Lung (tissue), 12 donors: Measurements from ENCODE around the gene RDH14. TPM values are rescaled to one million over a fixed set of nuclear protein-coding genes. Genes with fewer than 3 reads are reported as not detected.

Experiments
- ATAC-seq: fragments of 200-7000 bp; cut with Tn5 transposase; one replicate; pipeline ENCODE4 v1.9.1; 2020; ENCODE audit warnings: moderate number of reproducible peaks; ENCODE audit not compliant: insufficient read depth, low FRiP score
- DNase-seq, 3 donors: peaks; one replicate each; pipeline ENCODE4 v3.0.0-alpha.2; 2013 to 2017
- H3K27ac ChIP-seq, 2 donors: one replicate each; pipeline ENCODE4 v1.5.1; 2013; ENCODE audit warnings: mild to moderate bottlenecking in 2 of 2, moderate library complexity in 2 of 2, control low read depth in 1 of 2, inconsistent platforms in 1 of 2, low read depth in 1 of 2, low read length in 1 of 2
- H3K27me3 ChIP-seq, 3 donors: one replicate each; pipeline ENCODE4 v1.5.1; 2013; ENCODE audit warnings: low read length in 2 of 3; ENCODE audit not compliant: control insufficient read depth in 3 of 3, insufficient read depth in 3 of 3
- H3K36me3 ChIP-seq, 4 donors: one replicate each; pipeline ENCODE4 v1.5.1; 2013; ENCODE audit warnings: low read length in 4 of 4, mild to moderate bottlenecking in 1 of 4, moderate library complexity in 1 of 4; ENCODE audit not compliant: control insufficient read depth in 4 of 4, insufficient read depth in 4 of 4
- H3K4me1 ChIP-seq, 5 donors: one replicate each; pipeline ENCODE4 v1.5.1; 2013; ENCODE audit warnings: low read length in 5 of 5, mild to moderate bottlenecking in 2 of 5, moderate library complexity in 1 of 5; ENCODE audit not compliant: control insufficient read depth in 5 of 5, insufficient read depth in 5 of 5
- H3K4me3 ChIP-seq: one replicate; pipeline ENCODE4 v1.5.1; 2013; ENCODE audit warnings: mild to moderate bottlenecking, control low read depth, moderate library complexity
- H3K9ac ChIP-seq, 2 donors: one replicate each; pipeline ENCODE4 v1.5.1; 2013; ENCODE audit warnings: low read length in 2 of 2, control low read depth in 1 of 2; ENCODE audit not compliant: insufficient read depth in 1 of 2
- H3K9me3 ChIP-seq, 4 donors: one replicate each; pipeline ENCODE4 v1.5.1; 2013; ENCODE audit warnings: low read length in 3 of 4, mild to moderate bottlenecking in 1 of 4, moderate library complexity in 1 of 4; ENCODE audit not compliant: control insufficient read depth in 4 of 4, insufficient read depth in 3 of 4
- WGBS, 2 donors: extraction: QIAGEN DNeasy Blood & Tissue Kit; methylation state at CpG; one replicate each; pipeline ENCODE4 v1.1.7; 2013; 5-methylcytosine and 5-hydroxymethylcytosine counted together
- polyA plus RNA-seq, 2 donors: library from polyadenylated mRNA; stranded (reverse); fragments of 200-250 nt; gene quantifications; one replicate each; pipeline ENCODE4 v1.2.1, GENCODE V29; 2013
- total RNA-seq, 2 donors: library from RNA; depleted of rRNA in 1 of 2; stranded (reverse); fragments of >200 nt in 1 of 2; gene quantifications; one replicate each; pipeline ENCODE4 v1.2.1, GENCODE V29; 2014 to 2021
- TF ChIP-seq, protein P1 (sequence below): IDR thresholded peaks from 2 replicates; pipeline ENCODE4 v1.5.1; 2012; ENCODE audit warnings: mild to moderate bottlenecking; ENCODE audit errors: control extremely low read depth, extremely low read depth
- donor health status: control.
- donor health status: control.
- donor health status: Bipolar disorder and iron deficiency.
- donor health status: healthy.
- donor health status: DM: yes; HTN: yes; CAD: no.

Gene RDH14
- total and polyA plus RNA-seq, 4 donors: 15.6 to 26.9 (median 19.4) TPM

DNA sequence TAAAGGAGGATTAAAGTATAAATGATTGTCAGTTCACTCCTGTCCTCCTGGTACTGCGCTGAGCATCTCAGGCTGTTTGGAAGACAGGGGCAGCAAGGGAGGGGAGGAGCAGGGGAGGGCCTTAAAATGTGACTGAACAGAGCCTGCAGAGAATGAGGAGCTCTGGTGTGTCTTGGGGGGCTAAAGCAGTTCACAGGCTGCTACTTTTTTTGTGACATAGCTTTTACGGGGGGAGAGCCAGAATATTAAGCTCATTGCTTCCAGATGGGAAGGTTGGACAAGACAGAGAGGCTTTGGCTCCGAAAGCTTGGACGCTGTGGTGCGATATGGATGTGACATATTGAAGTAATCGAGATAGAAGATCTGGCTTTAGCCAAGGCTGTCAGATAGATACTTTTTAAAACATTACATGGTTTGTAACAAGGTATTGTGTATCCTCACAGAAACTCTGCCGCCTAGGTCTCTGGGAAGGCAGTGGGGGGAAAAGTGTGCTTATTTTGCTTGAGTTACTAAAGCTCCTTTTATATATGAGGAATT, 40.5 kb downstream of the RDH14 start:
- Histone ChIP-seq H3K4me3 (no peak overlapping the region), H3K9ac (no peak overlapping the region), H3K27me3 (no peaks in the 10 kb centered on the region), H3K27ac (peak overlapping the region in 1 of 2 donors; percentile 17), H3K4me1 (peaks cover 0 to 39% (median 12%) of the 10 kb centered on the region in 5 donors), H3K36me3 (no peaks in the 10 kb centered on the region), H3K9me3 (no peaks in the 10 kb centered on the region)
- TF ChIP-seq, protein P1, sequence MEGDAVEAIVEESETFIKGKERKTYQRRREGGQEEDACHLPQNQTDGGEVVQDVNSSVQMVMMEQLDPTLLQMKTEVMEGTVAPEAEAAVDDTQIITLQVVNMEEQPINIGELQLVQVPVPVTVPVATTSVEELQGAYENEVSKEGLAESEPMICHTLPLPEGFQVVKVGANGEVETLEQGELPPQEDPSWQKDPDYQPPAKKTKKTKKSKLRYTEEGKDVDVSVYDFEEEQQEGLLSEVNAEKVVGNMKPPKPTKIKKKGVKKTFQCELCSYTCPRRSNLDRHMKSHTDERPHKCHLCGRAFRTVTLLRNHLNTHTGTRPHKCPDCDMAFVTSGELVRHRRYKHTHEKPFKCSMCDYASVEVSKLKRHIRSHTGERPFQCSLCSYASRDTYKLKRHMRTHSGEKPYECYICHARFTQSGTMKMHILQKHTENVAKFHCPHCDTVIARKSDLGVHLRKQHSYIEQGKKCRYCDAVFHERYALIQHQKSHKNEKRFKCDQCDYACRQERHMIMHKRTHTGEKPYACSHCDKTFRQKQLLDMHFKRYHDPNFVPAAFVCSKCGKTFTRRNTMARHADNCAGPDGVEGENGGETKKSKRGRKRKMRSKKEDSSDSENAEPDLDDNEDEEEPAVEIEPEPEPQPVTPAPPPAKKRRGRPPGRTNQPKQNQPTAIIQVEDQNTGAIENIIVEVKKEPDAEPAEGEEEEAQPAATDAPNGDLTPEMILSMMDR: no peak
- WGBS, 2 donors: 61 to 72% methylated on average over 7 of the region's 7 CpGs
- DNase-seq (peak in 2 of 3 donors; percentile 23 to 56), ATAC-seq (no peak)

DNA sequence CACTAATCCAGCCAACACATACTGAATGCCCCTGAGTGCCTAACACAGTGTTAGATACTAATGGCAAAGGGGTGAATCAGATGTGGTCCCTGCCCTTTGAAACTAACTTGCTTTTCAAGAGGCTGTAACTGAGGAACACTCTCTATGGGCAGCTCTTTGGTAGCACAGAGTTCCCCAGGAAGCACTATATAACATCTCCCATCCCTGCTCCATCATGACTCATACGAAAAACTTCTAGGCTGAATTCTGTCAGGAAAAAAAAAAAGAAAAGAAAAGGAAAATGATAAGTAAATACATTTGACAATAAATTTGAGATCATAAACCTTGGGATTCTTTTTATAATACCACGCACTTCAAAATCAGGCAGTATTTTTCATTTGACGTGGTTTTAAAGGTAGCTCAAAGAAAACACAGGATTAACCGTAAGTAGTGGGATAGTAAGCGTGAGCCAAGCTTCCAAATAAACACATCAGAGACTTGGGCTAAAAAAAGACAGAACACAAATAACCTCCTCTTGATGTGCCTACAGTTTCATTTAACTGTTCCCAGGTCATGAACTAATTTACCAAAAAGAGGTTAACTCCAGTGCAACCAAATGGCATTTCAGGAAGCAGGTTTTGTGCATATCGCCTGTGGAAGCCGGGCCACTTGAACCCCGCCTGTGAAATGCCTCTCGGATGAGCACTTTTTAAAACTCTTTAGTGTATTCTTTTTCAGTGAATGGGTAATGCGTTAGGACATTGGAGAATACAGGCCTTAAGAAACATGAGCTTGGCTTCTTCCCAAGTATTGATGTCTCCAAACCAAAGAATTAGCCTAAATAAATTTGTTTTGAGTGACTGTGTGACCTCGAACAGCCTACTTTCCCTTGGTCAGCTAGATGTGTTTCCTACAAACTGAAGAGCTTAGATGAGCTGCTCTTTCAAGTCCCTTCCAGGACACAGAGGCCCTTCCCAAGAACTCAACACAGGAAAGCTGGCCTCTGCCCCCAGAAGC, 42.0 kb downstream of the RDH14 start:
- WGBS, 2 donors: 70 to 76% methylated on average over 11 of the region's 11 CpGs
- TF ChIP-seq, protein P1: no peak
- H3K27ac ChIP-seq: peak overlapping the region in 1 of 2 donors; percentile 28
- H3K36me3 ChIP-seq: no peaks in the 10 kb centered on the region
- no peak overlapping the region for H3K4me3 ChIP-seq
- H3K27me3 ChIP-seq: no peaks in the 10 kb centered on the region
- DNase-seq (no peak), ATAC-seq (no peak)
- no peaks in the 10 kb centered on the region for H3K9me3 ChIP-seq
- H3K9ac ChIP-seq: no peak overlapping the region
- peaks cover 0 to 46% (median 12%) of the 10 kb centered on the region in 5 donors for H3K4me1 ChIP-seq

DNA sequence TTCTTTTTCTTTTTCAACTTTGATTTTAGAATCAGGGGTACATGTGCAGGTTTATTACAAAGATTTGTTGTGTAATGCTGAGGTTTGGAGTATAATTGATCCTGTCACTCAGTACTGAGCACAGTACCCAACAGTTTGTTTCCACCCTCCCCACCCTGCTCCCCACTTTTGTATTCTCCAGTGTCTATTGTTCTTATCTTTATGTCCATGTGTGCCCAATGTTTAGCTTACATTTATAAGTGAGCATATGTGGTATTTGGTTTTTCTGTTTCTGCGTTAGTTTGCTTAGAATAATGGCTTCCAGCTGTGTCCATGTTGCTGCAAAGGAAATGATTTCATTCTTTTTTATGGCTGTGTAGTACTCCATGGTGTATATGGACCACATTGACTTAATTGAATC, 43.1 kb downstream of the RDH14 start:
- H3K36me3 ChIP-seq: no peaks in the 10 kb centered on the region
- H3K9me3 ChIP-seq: no peaks in the 10 kb centered on the region
- no peak overlapping the region for H3K4me3 ChIP-seq
- no peak overlapping the region for H3K27ac ChIP-seq
- no peaks in the 10 kb centered on the region for H3K27me3 ChIP-seq
- ATAC-seq (no peak), DNase-seq (no peak)
- peaks cover 0 to 46% (median 12%) of the 10 kb centered on the region in 5 donors for H3K4me1 ChIP-seq
- TF ChIP-seq, protein P1: no peak
- 67 to 78% methylated on average over 1 of the region's 1 CpG for WGBS, 2 donors
- H3K9ac ChIP-seq: no peak overlapping the region
